ENCODE results near the gene PGAM2. TPM values are rescaled to one million over a fixed set of nuclear protein-coding genes. Genes with fewer than 3 reads are reported as not detected.
A peak's percentile ranks its signal among the peaks of the same experiment; 100 is the strongest.

The PGAM2 gene
- total RNA-seq, 1 donor from 2014 or later: 2.5 TPM

DNA sequence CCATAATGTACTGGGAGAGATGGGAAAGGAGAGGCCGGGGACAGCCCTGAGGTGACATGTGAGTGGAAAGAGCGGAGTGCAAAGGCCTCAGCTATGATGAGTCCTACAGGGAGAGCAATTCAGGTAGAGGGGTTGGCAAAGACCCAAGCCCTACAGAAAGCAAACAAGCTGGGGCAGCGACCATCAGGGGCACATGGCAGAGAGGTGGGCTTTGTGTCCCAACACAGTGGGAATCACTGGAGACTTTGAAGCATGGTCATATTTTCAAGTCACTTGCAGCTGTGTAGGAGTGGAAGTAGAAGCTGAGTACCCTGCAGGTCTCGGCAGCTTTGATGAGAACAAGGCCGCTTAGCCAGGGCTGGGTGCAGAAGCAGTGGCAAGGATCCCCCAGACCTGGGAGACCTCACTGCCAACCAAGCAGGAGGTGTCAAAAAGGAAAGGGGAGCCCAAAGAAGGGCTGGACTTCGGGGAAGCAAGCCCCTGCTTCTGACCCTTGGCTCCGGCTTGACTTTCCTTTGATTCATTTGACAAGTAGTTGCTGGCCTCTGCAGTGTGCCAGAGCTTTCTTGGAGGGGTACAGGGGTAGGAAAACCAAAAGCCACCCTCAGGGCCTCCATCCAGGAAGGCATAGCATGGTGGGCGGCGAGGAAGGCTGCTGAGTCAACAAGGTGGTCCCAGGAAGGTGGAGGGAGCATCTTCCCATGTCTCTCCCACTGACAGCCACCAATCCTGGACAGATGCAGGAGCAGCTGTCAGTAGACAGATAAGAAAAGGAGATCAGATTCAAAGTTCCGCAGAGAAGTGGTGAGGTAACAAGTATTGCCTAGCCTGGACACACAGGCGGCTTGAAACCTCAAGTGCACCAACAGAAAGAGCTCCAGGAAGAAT is 1.9 kb upstream of the PGAM2 start:
- Mint-ChIP-seq H3K27me3 (peaks cover 10% of the 10 kb centered on the region), H3K4me1 (ENCODE audit: low read depth) (peaks cover 8% of the 10 kb centered on the region), H3K27ac (peak overlapping the region; percentile 67), H3K9me3 (ENCODE audit: low read depth) (no peaks in the 10 kb centered on the region), H3K4me3 (ENCODE audit: low read depth) (no peak overlapping the region), H3K36me3 (ENCODE audit: insufficient read depth) (peaks cover 1% of the 10 kb centered on the region)
- TF ChIP-seq, protein P1, sequence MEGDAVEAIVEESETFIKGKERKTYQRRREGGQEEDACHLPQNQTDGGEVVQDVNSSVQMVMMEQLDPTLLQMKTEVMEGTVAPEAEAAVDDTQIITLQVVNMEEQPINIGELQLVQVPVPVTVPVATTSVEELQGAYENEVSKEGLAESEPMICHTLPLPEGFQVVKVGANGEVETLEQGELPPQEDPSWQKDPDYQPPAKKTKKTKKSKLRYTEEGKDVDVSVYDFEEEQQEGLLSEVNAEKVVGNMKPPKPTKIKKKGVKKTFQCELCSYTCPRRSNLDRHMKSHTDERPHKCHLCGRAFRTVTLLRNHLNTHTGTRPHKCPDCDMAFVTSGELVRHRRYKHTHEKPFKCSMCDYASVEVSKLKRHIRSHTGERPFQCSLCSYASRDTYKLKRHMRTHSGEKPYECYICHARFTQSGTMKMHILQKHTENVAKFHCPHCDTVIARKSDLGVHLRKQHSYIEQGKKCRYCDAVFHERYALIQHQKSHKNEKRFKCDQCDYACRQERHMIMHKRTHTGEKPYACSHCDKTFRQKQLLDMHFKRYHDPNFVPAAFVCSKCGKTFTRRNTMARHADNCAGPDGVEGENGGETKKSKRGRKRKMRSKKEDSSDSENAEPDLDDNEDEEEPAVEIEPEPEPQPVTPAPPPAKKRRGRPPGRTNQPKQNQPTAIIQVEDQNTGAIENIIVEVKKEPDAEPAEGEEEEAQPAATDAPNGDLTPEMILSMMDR (IDR thresholded peaks at IDR 0.05; ENCODE audit: unreplicated experiment): no peak
- DNase-seq (ENCODE audit: low spot score, unreplicated experiment): no peak

DNA sequence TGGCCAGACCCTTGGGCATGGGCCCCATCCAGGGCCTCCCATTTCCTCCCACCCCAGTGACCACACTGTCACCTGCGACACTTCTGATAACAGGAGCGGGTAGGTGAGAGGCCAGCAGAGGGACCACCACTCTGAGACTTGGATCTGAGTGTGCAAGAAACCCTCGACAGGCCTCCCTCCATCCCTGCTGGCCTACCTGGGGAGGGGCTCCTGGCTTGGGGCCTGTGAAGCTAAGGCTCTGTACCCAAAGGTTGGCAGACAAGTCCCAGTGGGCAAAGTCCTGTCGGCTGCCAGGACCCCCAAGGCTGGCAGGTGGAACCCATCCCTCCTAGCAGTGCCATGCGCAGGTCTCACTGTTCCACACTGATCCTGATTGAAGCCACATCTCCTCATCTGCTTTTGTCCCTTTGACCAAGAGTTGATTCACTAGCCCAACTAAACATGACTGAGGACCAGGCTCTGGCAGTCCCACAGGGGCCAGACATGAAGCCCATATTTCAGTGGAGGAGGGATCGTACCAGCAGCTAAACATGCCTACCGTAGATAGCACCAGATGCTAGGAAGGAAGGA is 1.2 kb upstream of the PGAM2 start:
- Mint-ChIP-seq H3K36me3 (ENCODE audit: insufficient read depth) (peaks cover 1% of the 10 kb centered on the region), H3K9me3 (ENCODE audit: low read depth) (no peaks in the 10 kb centered on the region), H3K4me1 (ENCODE audit: low read depth) (peaks cover 8% of the 10 kb centered on the region), H3K27ac (peak overlapping the region; percentile 67), H3K4me3 (ENCODE audit: low read depth) (no peak overlapping the region), H3K27me3 (peaks cover 10% of the 10 kb centered on the region)
- no peak for DNase-seq (ENCODE audit: low spot score, unreplicated experiment)
- TF ChIP-seq, protein P1 (IDR thresholded peaks at IDR 0.05; ENCODE audit: unreplicated experiment): no peak

DNA sequence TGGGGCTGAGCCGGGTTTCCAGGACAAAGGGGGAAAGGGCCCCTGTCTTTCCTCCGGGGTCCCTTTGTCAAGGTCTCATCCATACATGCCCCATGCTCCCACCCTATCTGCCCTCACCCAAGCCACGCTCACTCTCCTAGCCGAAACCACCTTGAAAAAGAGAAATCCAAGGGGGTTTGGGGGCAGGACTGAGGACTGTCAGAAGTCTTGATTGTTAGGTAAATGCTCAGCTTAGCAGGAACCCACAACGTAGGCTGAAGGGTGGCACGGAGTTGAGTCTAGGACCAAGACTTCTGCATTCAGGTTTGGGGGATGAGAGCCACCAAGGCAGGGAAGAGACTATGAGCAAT is 719 bp upstream of the PGAM2 start:
- no peak overlapping the region for H3K4me3 Mint-ChIP-seq (ENCODE audit: low read depth)
- H3K27ac Mint-ChIP-seq: no peak overlapping the region
- H3K36me3 Mint-ChIP-seq (ENCODE audit: insufficient read depth): peaks cover 4% of the 10 kb centered on the region
- TF ChIP-seq, protein P1 (IDR thresholded peaks at IDR 0.05; ENCODE audit: unreplicated experiment): no peak
- H3K9me3 Mint-ChIP-seq (ENCODE audit: low read depth): no peaks in the 10 kb centered on the region
- DNase-seq (ENCODE audit: low spot score, unreplicated experiment): no peak
- peaks cover 8% of the 10 kb centered on the region for H3K4me1 Mint-ChIP-seq (ENCODE audit: low read depth)
- H3K27me3 Mint-ChIP-seq: peaks cover 10% of the 10 kb centered on the region

DNA sequence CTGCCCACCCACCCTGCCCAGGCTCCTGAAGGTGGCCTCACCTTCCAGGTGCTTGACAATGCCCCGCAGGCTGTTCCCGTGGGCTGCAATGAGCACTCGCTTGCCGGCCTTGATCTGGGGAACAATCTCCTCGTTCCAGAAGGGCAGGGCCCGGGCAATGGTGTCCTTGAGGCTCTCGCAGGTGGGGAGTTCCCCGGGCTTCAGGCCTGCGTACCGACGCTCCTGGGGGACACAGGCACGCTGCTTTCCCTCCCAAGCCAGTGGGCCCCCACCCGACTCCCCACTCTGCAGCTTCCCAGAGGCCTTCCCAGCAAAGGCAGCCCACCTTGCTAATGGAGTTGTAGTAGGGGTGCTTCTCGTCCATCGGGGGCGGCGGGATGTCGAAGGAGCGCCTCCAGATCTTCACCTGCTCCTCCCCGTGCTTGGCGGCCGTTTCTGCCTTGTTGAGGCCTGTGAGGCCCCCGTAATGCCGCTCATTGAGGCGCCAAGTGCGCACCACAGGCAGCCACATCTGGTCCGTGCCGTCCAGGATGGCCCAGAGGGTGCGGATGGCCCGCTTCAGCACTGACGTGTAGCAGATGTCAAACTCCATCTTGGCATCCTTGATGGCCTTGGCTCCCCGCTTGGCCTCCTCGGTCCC is 456 bp downstream of the PGAM2 start:
- H3K36me3 Mint-ChIP-seq (ENCODE audit: insufficient read depth): peaks cover 4% of the 10 kb centered on the region
- peaks cover 8% of the 10 kb centered on the region for H3K4me1 Mint-ChIP-seq (ENCODE audit: low read depth)
- no peaks in the 10 kb centered on the region for H3K9me3 Mint-ChIP-seq (ENCODE audit: low read depth)
- no peak overlapping the region for H3K4me3 Mint-ChIP-seq (ENCODE audit: low read depth)
- H3K27ac Mint-ChIP-seq: no peak overlapping the region
- DNase-seq (ENCODE audit: low spot score, unreplicated experiment): no peak
- TF ChIP-seq, protein P1 (IDR thresholded peaks at IDR 0.05; ENCODE audit: unreplicated experiment): no peak
- peaks cover 10% of the 10 kb centered on the region for H3K27me3 Mint-ChIP-seq

DNA sequence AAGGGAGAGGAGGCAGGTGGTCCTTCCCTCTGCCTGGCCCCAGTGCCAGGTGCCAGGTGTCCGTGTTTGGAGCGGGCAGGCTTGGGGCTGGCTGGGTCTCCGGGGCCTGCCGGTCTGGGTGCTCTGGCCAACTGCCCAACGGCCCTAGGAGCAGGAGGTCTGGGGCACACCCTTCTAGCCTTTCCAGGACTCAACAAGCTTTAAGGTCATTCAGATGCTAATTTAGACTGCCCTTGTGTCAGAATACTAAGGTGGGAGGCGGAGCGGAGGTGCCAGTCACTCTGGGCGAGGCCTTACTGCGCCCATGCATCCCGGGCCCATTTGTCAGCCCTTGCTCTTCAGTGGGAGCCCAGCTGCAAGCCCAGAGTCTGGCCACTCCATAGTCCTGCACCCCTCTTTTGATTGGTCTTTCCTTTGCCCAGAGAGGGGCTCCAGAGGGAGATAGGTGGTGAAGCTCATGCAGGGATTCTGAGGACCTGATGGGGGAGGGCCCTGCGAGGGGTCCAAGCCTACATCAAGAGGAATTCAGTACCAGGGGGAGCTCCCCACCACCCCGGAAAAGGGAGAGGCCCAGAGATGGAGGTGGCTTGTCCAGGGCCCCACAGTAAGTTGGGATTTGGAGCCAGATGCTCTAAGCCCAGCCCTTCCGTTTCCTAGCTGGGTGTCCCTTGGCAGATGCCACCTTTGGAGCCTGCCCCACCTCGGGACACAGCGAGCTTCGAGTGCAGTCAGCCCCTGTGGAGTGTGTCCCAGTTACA is 1.3 kb downstream of the PGAM2 start:
- no peaks in the 10 kb centered on the region for H3K9me3 Mint-ChIP-seq (ENCODE audit: low read depth)
- H3K36me3 Mint-ChIP-seq (ENCODE audit: insufficient read depth): peaks cover 4% of the 10 kb centered on the region
- TF ChIP-seq, protein P1 (IDR thresholded peaks at IDR 0.05; ENCODE audit: unreplicated experiment): no peak
- H3K27ac Mint-ChIP-seq: no peak overlapping the region
- H3K4me3 Mint-ChIP-seq (ENCODE audit: low read depth): no peak overlapping the region
- peaks cover 8% of the 10 kb centered on the region for H3K4me1 Mint-ChIP-seq (ENCODE audit: low read depth)
- no peak for DNase-seq (ENCODE audit: low spot score, unreplicated experiment)
- H3K27me3 Mint-ChIP-seq: peaks cover 10% of the 10 kb centered on the region
